ENCODE results near the gene CNIH3.
"Not testable (repeated sequence)": the region's sequence is repeated elsewhere in the genome, so short reads cannot be mapped to it uniquely, and the experiment has no call there.

Gene CNIH3

DNA sequence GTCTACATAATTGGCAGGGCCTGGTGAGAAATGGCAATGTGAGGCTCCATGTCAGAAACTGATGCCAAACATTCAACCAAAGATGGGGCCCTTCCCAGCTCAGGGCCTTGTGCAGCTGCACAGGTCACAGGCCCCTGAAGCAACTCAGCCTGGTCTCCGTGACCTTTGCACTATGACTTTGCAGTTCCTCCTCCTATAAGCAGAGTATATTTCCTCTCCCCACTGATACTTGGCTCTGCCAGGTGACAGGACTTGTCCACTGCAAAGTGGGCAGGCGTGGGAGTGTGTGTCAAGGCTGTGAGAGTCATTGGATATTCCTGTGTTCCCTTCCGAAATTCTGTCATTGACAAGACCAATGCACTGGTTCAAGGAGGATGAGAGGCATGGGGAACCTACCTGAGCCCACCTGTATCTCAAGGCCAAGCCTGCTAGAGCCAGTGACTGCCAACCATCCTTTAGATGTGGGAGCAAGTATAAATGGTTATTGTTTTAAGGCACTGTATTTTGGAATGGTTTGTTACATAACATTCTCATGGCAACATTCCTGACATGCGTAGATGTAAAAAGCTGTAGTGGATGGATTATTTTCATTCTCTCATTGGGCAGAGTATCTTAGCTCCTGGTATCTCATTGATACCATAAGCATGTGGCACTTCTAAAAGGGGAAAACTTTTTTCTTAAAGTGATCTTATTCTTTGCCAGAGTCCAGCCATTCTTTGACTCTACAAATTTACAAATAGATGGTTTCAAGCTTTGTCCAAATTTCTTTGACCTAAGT, 75.2 kb downstream of the CNIH3 start:
- DNase-seq, result no peak

DNA sequence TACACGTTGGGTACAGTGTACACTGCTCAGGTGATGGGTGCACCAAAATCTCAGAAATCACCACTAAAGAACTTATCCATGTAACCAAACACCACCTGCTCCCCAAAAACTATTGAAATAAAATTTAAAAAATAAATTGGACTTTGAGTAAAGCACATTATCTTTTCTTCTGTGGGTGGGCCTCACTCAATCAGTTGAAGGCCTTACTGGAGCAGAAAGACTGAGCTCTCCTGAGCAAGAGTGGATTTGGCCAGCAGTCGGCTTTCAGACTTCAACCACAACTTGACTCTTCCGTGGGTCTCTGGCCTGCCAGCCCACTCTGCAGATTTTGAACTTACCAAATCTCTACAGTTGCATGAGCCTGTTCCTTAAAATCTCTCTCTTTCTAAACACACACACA, 78.9 kb downstream of the CNIH3 start:
- DNase-seq, result no peak

DNA sequence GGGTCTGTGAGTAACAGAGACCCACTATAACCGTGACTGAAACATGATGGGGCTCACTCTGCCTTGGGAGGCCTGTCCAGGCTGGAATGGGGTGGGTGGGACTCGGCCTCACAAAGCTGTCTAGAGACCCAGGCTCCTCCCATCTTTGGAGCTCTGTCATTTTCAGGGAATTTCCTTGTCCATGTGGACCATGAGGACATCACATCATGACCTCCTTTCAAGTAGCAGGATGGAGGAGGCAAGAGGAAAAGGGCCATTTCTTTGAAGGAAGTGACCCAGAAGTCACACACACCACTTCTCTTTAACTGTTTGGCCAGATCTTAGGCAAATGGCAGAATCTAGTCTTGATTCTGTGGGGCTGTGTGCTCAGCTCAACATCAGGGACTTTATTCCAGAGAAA, 79.9 kb downstream of the CNIH3 start:
- no peak for DNase-seq

DNA sequence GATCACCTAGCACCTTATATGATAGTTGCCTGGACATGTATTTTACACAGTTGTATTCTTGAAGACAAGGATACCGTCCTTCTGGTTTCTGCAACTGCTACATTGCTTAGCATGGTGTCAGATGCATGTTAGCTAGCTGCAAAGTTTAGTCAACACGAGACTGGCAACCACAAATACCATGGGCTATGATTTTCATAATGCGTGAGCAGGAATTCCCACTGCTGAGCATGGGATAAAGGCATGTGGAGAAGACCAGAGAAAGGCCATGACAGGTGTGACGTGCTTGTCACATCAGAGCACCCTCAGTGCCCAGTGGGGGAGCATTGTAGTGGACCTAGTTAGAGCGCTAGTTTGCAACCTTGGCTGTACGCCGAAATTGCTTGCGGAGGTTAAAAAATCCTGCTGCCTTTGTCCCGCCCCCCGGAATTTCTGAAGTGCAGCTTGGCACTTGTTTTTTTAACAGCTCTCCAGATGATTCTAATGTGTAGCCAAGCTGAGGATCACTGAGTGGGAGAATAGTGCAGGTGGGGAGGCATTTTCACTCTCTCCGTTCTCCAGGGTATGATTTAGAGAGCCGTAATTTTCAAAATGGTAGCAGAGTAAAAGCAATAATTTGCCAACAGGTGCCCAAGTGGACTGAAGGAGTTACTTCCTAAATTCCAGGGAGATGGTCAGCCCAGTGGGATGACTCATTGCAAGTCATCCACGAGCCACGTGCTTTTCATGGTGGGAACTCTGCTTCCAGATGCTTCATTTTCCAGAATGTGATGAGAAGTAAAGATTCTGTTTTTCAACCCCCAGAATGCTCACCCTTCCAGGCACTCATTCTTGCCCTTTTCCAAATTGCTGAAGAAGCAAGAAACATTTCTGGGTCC, 81.0 kb downstream of the CNIH3 start:
- DNase-seq, result no peak

DNA sequence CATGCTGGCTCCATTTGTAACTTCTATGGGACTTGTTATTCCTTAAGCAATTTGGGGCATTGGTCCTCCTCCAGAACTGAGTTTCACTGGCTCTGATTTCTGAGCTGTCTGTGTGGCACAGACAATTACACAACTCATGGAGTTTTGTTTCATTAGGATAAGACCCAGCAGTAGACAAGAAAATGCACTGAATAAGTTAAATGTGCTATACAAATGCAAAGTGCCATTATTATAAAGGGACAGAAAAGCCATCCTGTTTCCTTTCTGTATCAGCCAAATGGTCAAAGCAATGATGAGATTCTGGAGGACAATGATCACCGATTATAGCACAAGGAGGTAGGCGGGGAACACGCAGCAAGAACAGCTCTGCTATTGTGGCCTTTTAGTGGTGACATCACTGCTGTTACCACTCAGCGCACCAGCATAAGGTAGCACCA, 81.9 kb downstream of the CNIH3 start:
- no peak for DNase-seq

DNA sequence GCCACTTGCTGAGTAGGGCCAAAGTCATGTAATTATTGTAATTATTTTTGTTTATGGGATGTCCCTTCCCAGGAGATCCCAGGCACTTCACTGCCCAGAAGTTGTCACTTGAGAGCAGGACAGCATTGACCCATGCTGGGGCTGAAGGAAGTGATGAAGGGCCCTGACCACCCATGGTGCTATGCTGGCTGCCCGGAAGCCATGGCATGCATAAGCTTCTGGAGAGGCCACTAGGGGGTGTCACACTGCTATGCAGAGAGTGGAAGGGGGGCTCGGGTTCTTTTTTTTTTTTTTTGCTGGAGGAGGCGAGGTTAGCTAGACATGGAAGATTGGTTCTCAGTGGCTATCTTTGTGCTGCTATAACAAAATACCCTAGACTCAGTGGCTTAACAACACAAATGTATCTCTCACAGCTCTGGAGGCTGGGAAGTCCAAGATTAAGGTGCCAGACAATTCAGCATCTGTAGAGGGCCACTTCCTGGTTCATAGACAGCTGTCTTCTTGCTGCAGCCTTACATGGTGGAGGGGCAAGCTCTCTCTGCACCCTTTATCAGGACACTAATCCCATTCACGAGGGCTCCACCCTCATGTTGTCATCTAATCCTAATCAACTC, 84.9 kb downstream of the CNIH3 start:
- DNase-seq, result no peak

DNA sequence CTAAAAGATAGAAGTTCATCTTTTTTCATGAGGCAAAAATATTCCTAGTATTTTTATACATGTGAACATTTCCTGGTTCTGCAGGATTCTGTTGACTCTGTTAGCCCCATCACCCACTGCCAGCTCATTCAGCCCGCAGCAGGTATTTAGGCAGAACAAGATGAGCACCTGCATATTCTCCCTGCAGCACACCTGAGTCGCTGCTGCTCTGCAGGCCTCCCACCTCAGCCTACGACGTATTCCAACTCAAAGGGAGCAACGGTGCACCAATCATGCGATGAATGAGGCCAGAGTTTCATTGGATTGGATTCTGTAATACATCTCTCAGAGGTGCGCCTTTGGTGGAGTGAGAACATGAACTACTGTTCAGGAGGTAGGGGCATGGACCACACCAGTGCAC, 87.6 kb downstream of the CNIH3 start:
- no peak for DNase-seq

DNA sequence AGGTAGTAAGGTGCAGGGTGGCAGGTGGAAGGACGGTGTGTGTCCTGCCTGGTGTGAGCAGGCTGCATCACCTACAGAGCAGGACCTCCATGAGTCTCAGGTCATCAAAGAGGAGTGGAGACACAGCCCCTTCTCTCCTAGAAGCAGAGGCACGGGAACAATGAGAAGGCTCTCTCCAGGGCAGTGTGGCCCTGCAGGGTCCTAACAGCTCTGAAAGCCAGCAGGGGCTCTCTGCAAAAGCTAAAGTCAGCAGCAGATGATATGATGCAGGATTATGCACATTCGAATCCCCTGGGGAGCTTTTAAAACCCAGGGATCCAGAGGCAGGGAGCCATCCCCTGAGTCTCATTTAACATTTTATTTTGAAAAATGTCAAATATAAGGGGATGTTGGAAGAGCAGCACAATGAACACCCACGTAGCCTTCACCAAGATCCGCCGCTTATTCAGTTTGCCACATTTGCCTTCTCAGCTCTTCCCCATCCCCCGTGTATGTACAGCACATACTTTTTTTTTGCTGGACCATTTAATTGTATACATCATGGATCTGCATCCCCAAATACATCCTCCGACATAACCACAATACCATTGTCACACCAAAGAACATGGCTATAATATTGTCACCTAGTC, 88.1 kb downstream of the CNIH3 start:
- DNase-seq, result no peak

DNA sequence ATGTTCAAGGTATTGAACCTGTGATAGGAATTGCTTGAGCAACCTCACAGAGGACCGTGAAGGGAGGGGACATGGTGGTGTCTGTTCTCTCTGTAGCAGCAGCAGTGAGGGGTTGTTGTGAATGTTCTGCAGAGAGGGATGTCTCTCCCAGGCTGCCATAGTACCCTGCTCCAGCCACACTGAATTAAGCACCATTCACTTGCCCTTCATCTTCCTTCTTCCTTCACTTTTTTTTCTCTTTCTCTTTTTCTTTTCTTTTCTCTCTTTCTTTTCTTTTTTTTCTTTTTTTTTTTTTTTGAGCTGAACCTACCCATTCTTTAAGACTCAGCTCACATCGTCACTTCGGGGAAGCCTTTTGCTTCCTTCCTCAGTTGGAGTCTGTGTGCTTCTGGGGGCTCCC, 89.5 kb downstream of the CNIH3 start:
- no peak for DNase-seq

DNA sequence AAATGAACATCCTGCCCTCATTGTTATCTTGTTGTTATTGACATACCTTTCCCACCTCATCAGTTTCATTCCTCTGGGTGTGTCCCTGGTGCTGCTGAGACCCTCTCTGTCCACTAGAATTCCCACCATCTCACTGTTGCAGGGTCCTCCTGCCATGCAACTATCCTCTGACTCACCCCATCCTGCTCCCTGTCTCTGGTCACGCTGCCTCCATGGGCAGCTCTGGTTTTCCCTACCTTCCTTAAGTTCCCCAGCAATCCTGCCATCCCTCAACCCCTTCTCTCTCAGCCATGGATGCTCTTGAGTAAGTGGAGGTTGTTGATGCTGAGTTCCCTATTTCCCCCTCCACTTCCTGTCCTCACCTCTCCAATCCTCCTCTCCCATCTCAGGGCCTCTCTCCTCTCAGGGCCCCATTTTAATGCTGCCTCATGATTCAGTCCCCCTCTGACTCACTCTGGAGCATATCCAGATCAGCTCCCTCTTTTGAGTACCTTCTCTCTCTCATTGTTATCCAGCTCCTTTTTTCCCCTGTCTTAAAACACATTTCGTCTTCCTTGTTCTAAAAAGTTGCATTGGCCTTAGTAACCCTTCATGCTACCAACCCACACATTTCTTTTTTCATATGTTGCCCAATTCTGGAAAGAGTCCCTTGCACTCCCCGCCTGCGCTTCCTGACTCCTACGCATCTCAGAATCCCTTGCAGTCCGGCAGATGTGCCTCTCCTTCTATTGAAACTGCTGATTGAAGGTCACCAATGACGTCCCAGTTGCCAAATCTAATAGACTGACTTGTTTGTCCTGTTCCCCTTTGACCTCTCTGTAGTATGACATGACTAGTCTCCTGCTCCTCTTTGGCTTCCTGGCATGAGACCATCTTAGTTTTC, 92.0 kb downstream of the CNIH3 start:
- no peak for DNase-seq

DNA sequence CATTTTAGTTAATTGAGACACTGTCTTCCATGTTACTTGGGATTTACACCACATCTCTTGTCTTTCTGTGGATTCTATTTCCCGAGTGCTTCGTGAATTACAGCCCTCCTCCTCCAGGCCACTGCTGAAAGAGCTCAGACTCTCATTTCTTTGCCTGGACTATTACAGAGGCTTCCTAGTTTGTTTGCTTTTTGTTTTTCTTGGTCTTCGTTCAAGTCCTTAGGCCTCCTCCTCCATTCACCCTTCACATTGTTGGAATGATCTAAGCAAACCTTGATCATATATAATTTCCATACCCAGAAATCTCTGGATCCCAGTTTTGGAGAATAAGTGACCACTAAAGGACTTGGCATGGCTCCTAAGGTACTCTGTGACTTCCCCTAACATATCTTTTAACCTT, 94.1 kb downstream of the CNIH3 start:
- no peak for DNase-seq

DNA sequence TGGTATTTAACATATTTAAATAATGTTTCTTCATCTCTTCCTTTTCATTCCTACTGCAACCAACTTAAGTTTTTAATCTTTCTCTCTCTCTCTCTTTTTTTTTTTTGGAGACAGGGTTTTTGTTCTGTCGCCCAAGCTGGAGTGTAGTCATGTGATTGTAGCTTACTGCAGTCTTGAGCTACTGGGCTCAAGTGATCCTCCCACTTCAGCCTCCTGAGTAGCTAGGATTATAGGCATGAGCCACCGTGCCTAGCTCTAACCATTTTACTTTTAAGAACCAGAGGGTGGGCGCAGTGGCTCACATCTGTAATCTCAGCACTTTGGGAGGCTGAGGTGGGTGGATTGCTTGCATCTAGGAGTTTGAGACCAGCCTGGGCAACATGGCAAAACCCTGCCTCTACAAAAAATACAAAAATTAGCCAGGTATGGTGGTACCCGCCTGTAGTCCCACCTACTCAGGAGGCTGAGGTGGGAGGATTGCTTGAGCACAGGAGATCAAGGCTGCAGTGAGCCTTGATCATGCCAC, 95.2 kb downstream of the CNIH3 start:
- DNase-seq, result not testable (repeated sequence)

DNA sequence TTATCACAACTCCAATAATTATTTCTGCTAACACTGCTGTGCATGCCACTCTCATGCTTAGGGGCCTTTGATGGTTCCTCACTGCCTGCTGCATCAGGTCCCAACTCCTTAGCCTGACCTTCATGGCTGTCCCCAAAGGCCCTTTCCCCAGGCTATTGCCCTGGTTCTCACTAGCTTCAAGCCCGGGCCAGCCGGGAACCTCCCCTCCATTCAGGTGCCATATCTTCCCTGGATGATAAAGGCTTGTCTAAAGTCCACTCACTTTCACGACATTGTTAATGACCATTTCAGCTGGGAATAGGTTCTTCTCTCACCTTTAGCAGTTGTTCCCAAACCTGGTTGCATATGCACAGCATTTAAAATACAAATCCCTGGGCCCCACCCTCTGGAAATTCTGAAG, 95.8 kb downstream of the CNIH3 start:
- DNase-seq, result no peak

DNA sequence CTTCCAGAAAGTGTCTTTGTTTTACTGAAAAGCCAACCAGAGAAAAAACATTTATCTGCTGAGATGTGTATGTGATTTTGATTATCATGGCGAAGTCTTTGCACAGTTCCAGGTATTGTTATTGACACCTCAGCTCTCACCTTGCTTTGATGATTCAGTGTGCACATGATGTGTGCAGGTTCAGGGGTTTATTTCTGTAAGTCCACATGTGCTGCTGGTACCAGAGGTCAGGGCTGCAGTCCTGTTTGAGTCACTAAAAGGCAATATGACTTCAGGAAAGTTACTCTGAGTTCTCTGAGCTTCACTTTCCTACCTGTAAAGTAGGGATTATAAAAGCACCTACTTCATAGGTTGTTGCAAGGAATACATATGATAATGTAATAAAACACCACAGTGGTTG, 97.1 kb downstream of the CNIH3 start:
- DNase-seq, result no peak

DNA sequence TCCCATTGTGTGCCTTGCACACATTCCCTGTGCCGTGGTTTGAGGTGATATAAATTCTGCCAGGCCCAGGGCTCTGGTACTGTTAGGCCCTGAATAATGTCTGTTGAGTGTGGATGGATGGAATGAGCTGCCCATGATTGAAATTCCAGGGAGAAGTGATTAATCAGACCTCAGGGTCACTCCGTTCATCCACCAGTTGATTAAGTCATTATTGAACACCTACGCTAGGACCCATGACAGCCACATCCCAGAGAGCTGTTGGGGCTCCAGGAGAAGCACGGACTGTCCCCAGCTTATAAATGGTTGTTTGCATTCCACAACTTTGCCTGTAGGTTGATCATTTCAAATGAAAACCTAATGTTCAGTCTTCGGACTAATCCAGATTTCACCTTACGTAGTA, 98.4 kb downstream of the CNIH3 start:
- DNase-seq, result no peak

DNA sequence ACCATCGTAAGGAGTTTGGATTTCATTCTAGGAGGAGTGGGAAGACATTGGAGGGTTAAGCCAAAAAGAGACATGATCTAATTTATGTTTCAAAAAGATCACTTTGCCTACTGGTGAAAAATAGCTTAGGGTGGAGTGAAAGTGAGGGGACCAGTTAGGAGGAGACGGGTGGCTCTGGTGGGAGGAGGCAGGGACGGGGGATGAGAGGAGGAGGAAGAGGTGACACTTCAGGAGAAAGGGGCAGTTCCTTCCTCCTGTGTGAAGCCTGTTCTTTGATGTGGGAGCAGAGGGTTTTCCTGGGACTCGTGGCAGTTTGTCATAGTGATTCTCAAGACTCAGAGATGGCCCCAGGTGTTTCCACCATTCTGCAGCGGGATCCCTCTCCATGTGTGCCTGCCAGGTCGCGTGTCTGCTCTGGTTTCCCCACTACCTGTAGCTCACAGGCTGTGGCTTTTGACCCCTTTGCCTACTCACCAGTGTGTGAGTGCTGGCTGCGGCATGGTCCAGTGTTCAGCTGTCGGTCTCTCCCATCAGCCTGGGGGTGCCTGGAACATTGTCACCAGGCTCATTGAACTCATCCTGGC, 102.4 kb downstream of the CNIH3 start:
- DNase-seq, result no peak

DNA sequence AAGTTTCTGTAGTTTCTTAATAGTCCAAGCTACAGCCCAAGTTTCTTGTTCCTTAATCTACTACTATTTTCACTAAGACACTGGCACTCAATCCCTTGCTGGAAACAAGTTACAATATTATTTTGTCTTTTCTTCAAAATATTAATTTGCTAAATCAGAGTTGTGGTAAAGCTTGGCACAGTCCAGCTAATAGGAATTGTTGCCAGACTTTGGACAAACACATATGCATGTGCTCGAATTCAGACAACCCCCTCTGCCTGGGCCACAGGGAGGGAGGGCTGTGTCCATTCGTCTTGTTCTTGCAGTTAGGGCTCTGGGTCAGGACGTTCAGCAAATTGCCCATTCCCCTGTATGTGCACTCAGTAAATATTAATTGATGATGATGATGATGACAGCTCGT, 103.6 kb downstream of the CNIH3 start:
- no peak for DNase-seq

DNA sequence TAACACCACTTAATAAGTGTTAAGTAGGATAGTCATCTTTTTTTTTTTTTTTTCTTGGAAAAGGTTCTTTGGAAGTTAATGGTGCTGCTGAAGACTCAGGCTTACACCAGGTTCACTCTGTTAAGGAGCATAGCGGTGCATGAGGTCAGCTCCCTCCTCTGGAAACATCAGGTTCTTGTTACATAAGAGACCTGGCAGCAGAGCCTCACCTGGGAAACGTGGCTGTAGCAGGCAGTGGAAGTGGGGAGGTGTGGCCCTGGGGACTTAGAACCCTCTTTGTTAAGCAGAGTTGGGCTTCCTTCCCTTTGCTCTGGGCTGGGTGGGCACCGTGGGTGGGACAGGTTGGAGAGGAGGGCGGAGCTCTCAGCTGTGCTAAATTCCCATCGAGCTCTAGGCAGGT, 104.1 kb downstream of the CNIH3 start:
- DNase-seq, result no peak

DNA sequence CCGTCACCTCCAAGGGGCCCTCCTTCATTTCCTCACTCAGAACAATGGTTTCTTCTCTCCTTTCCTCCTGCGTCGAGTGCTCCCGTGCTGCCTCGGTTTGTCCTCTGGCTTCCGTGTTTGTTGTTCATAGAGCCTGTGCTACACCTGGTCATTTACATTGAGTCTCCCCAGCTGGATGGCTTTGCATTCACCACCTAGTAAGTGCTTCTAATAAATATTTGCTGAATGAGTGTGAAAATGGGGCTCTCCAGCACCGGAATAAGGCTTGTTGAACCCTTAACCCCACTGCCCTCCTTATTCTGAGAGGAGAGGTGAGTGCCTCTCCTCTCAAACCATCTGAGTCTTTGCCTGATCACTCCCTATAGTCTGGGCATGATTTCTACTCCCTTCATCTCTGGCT, 104.9 kb downstream of the CNIH3 start:
- no peak for DNase-seq

DNA sequence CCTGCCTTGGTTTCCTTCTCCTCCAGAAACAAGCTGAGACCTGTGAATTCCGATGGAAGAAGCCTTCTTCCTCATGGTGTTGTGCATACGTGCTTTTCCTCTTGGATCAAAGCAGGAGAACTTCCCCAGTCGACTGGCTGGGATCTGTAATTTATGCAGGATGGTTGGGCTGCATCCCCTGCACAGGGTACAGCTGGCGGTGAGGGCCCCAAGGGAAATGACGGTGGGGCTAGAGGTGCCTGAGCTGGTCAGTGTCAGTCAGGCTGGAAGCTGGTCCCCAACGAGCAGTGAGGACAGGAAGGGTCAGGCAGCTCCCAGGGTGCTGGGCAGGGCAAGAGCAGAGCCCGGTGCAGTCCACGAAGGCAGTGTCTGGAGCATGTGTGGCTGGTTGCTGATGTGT, 106.7 kb downstream of the CNIH3 start:
- DNase-seq, result no peak

DNA sequence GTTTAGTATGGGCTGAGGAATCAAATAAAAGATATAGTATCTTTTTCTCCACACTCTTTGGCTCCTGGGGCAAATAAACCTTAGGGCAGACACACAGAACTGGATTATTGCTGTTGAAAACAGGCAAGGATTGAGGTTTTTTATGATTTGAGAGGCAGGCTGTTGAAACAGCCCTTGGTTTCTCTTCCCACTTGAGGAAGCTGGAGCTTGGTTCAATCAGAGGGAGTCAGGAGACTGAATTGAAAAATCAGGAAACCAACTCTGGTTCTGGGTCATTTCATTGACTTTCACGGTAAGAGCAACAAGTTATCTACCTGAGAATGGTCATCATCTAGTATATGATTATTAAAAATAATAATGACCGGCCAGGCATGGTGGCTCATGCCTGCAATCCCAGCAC, 108.4 kb downstream of the CNIH3 start:
- no peak for DNase-seq
